ENCODE results near the gene RDH5. TPM values are rescaled to one million over a fixed set of nuclear protein-coding genes. Genes with fewer than 3 reads are reported as not detected.

Gene RDH5
- total RNA-seq, 1 donor from 2014 or later = 6.0 TPM

DNA sequence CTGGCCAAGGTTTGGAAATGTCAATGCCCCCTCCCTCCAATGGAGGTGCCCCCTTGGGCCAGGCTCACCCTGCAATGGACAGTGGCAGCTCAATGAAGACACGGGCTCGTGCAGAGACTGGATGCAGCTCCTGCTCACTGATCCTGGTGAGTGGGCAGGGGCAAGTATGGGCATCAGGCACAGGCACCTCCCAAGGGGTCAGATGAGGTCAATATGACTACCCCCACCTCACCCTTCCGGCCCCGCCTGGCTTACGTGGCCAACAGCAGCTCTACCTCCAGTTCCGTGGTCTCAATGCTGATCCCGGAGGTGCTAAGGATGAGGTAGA is 26.0 kb upstream of the RDH5 start:
- Histone ChIP-seq H3K27ac (no peak overlapping the region), H3K36me3 (no peaks in the 10 kb centered on the region), H3K9me3 (no peaks in the 10 kb centered on the region), H3K4me3 (no peak overlapping the region), H3K27me3 (no peaks in the 10 kb centered on the region), H3K4me1 (no peaks in the 10 kb centered on the region)
- no peak for TF ChIP-seq CTCF (IDR thresholded peaks at IDR 0.05)
- ATAC-seq (no peak), DNase-seq (no peak)
- intact Hi-C loops (cut with DNase I) = no loop called here

- Histone ChIP-seq H3K36me3 (no peaks in the 10 kb centered on the region), H3K9me3 (no peaks in the 10 kb centered on the region), H3K27ac (no peak overlapping the region), H3K4me1 (no peaks in the 10 kb centered on the region), H3K4me3 (no peak overlapping the region), H3K27me3 (no peaks in the 10 kb centered on the region)
- no peak for TF ChIP-seq CTCF (IDR thresholded peaks at IDR 0.05)
- DNase-seq (peak; percentile 48), ATAC-seq (no peak)
- intact Hi-C loops (cut with DNase I) = no loop called here
Measured at GRCh38 chr12:55694651-55695050, 25.5 kb upstream of the RDH5 start.

DNA sequence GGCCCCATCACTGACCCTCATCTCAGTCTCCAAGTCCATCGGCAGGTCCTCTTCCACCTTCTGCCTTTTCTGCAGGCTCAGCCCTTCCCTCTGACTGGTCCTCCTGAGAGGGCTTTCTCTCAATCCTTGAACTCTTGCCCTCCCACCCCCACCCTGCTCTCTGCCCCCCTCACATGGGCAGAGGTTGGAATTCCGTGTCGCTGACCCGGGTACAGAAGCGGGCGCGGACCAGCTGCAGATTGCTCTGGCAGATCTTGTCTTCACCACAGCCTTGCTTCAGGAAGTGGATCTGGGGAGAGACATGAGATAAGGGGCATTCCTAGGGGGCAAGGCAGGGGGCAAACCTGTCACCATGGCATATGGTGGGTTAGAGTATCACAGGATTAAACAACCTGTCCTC is 24.8 kb upstream of the RDH5 start:
- Histone ChIP-seq H3K36me3 (no peaks in the 10 kb centered on the region), H3K9me3 (no peaks in the 10 kb centered on the region), H3K4me1 (no peaks in the 10 kb centered on the region), H3K27me3 (no peaks in the 10 kb centered on the region), H3K4me3 (no peak overlapping the region), H3K27ac (no peak overlapping the region)
- intact Hi-C loops (cut with DNase I) = no loop called here
- TF ChIP-seq CTCF (IDR thresholded peaks at IDR 0.05) = no peak
- DNase-seq = peak; percentile 25
- no peak for ATAC-seq

- ATAC-seq = no peak
- no peaks in the 10 kb centered on the region for H3K9me3 ChIP-seq
- peak; percentile 42 for DNase-seq
- H3K4me1 ChIP-seq = no peaks in the 10 kb centered on the region
- intact Hi-C loops (cut with DNase I) = no loop called here
- H3K36me3 ChIP-seq = no peaks in the 10 kb centered on the region
- H3K4me3 ChIP-seq = no peak overlapping the region
- no peaks in the 10 kb centered on the region for H3K27me3 ChIP-seq
- TF ChIP-seq CTCF (IDR thresholded peaks at IDR 0.05) = no peak
- no peak overlapping the region for H3K27ac ChIP-seq
Measured at GRCh38 chr12:55696141-55696540, 24.1 kb upstream of the RDH5 start.

DNA sequence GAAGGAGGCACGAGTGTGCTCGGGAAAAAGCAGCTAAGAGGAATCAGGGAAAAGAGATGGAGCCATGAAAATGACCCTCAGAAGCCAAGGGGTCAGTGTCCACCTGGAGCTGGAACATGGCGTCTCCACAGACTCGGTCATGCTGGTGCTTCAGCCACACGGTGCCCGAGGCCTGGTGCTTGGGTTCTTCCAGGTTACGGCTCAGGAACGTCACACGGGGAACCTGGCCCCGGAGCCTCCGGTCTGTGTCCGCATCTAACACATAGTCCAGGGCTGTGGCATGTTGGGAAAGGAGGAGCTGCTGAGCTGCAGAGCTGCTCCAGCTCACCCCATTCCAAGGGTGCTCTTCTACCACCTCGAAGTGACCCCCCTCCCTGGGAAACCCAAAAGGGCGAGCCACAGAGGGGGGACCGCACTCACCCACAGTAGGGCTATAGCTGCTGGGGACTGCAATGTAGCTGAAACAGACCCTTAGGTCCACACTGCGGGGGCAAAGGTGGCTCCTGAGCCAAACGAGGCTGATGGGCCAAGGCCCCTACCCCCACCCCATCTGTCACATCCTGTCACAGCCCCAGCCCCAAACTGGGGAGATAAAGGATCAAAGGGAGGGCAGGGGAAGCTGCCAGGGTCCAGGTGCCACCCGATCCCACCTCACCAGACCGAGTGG is 23.3 kb upstream of the RDH5 start:
- Histone ChIP-seq H3K27ac (no peak overlapping the region), H3K27me3 (no peaks in the 10 kb centered on the region), H3K4me1 (no peaks in the 10 kb centered on the region), H3K9me3 (no peaks in the 10 kb centered on the region), H3K36me3 (no peaks in the 10 kb centered on the region), H3K4me3 (no peak overlapping the region)
- no peak for ATAC-seq
- no peak for TF ChIP-seq CTCF (IDR thresholded peaks at IDR 0.05)
- peak; percentile 40 for DNase-seq
- intact Hi-C loops (cut with DNase I) = no loop called here

DNA sequence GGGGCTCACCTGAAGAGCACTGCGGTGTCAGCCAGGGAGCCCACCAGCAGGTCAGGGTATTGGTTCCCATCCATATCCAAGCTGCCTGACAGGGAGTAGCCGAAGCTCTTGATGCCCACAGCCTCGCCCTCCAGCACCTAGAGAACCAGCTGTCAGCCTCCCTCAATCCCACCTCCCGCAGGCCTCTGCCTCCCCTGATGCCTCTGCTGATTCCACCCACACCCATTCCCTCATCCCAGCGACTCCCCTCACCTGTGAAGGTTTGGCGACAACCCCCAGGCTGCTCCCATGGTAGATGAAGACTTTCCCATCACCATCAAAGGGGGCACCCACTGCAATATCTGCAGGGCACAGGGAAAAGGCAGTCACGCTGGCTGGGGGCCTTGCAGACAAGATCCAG is 22.5 kb upstream of the RDH5 start:
- no peak overlapping the region for H3K27ac ChIP-seq
- H3K36me3 ChIP-seq = no peaks in the 10 kb centered on the region
- H3K27me3 ChIP-seq = no peaks in the 10 kb centered on the region
- DNase-seq (peak; percentile 40), ATAC-seq (no peak)
- intact Hi-C loops (cut with DNase I) = no loop called here
- TF ChIP-seq CTCF (IDR thresholded peaks at IDR 0.05) = no peak
- no peaks in the 10 kb centered on the region for H3K4me1 ChIP-seq
- no peak overlapping the region for H3K4me3 ChIP-seq
- no peaks in the 10 kb centered on the region for H3K9me3 ChIP-seq

Measured in upper lobe of right lung (tissue), 1 donor.